ENCODE measurements around the gene CTBP2.

The CTBP2 gene

GRCh38 chr10:125203186-125203800 is 42.9 kb upstream of the CTBP2 start:
- no peak overlapping the region for H3K4me3 ChIP-seq (replicated peaks in 1 of 2; ENCODE audit: low read depth in 2 of 2, low read length in 2 of 2)

DNA sequence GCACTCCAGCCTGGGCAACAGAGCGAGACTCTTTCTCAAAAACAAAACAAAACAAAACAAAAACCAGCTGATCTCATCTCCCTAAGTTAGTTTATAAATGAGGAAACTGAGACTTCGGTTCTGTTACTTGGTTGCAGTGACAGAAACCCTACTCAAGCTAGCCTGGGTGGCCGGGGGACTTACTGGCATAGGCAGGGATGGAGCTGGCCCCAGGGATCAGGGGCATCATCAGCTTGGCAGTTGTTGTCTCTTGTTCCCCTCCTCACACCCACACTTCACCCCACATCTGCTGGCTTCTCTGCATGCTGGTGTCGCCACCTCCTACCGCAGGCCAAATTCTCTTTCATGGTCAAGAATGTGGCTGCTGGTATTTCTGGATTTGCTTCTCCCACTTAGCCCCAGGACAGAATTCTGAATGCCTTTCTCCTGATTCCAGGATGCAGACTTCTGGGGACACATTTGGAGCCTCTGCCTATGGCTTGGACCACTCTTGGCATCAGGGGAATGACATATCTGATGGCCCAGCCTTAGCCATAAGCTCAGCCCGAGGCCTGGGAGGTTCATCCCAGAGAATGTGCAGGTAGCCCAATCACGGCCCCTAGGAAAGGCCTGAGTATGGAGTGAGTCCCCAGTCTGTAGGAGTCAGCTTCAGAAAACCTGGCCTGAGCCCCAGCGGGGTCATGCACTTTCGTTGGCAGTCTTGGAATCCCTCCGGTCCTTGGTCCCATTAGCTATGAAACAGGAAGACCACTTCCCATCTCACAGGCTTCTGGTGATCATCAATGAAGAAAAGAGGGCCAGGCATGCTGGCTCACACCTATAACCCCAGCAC is 41.6 kb upstream of the CTBP2 start:
- no peak for DNase-seq (ENCODE audit: low read depth in 2 of 2)
- H3K4me3 ChIP-seq (replicated peaks in 1 of 2; ENCODE audit: low read depth in 2 of 2, low read length in 2 of 2), result no peak overlapping the region
- no peak for TF ChIP-seq CTCF (IDR thresholded peaks at IDR 0.05; ENCODE audit: low read depth, low read length)

More at GRCh38 chr10:125203186-125203800, 42.9 kb upstream of the CTBP2 start:
- TF ChIP-seq CTCF (IDR thresholded peaks at IDR 0.05; ENCODE audit: low read depth, low read length), result no peak
- no peak for DNase-seq (ENCODE audit: low read depth in 2 of 2)

- no peak overlapping the region for H3K4me3 ChIP-seq (replicated peaks in 1 of 2; ENCODE audit: low read depth in 2 of 2, low read length in 2 of 2)
- peak in 1 of 2 donors; percentile 7 for DNase-seq (ENCODE audit: low read depth in 2 of 2)
- no peak for TF ChIP-seq CTCF (IDR thresholded peaks at IDR 0.05; ENCODE audit: low read depth, low read length)
Observed at GRCh38 chr10:125201108-125201524, 40.8 kb upstream of the CTBP2 start.

- TF ChIP-seq CTCF (IDR thresholded peaks at IDR 0.05; ENCODE audit: low read depth, low read length), result no peak
- no peak for DNase-seq (ENCODE audit: low read depth in 2 of 2)
- H3K4me3 ChIP-seq (replicated peaks in 1 of 2; ENCODE audit: low read depth in 2 of 2, low read length in 2 of 2), result no peak overlapping the region
Observed at GRCh38 chr10:125200396-125200795, 40.0 kb upstream of the CTBP2 start.

GRCh38 chr10:125199270-125199669 is 38.9 kb upstream of the CTBP2 start:
- no peak overlapping the region for H3K4me3 ChIP-seq (replicated peaks in 1 of 2; ENCODE audit: low read depth in 2 of 2, low read length in 2 of 2)
- no peak for TF ChIP-seq CTCF (IDR thresholded peaks at IDR 0.05; ENCODE audit: low read depth, low read length)
- no peak for DNase-seq (ENCODE audit: low read depth in 2 of 2)

GRCh38 chr10:125194814-125195213 is 34.5 kb upstream of the CTBP2 start:
- H3K4me3 ChIP-seq (replicated peaks in 1 of 2; ENCODE audit: low read depth in 2 of 2, low read length in 2 of 2), result no peak overlapping the region
- no peak for DNase-seq (ENCODE audit: low read depth in 2 of 2)
- TF ChIP-seq CTCF (IDR thresholded peaks at IDR 0.05; ENCODE audit: low read depth, low read length), result no peak
